ENCODE data around the gene APOL5.

DNA sequence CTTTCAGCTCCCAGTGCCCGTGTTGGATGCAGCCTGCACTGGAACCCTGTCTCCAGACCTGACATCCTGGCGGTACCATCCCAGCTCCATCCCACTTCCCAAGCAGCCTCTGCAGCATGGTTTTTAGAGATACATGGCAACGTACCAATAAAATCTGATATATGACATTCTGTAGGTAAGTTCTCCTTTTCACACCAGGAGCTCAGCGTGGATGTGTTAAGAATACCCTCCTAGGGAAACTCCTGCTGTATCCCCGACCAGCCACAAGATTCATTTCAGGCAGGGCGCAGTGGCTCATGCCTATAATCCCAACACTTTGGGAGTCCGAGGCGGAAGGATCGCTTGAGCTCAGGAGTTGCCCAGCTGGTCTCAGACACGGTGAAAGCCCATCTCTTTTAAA, 15.4 kb downstream of the APOL5 start:
- TF ChIP-seq, protein P1, sequence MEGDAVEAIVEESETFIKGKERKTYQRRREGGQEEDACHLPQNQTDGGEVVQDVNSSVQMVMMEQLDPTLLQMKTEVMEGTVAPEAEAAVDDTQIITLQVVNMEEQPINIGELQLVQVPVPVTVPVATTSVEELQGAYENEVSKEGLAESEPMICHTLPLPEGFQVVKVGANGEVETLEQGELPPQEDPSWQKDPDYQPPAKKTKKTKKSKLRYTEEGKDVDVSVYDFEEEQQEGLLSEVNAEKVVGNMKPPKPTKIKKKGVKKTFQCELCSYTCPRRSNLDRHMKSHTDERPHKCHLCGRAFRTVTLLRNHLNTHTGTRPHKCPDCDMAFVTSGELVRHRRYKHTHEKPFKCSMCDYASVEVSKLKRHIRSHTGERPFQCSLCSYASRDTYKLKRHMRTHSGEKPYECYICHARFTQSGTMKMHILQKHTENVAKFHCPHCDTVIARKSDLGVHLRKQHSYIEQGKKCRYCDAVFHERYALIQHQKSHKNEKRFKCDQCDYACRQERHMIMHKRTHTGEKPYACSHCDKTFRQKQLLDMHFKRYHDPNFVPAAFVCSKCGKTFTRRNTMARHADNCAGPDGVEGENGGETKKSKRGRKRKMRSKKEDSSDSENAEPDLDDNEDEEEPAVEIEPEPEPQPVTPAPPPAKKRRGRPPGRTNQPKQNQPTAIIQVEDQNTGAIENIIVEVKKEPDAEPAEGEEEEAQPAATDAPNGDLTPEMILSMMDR (IDR thresholded peaks at IDR 0.05; ENCODE audit: low read depth, low read length, missing input control): no peak
- TF ChIP-seq, protein P2, sequence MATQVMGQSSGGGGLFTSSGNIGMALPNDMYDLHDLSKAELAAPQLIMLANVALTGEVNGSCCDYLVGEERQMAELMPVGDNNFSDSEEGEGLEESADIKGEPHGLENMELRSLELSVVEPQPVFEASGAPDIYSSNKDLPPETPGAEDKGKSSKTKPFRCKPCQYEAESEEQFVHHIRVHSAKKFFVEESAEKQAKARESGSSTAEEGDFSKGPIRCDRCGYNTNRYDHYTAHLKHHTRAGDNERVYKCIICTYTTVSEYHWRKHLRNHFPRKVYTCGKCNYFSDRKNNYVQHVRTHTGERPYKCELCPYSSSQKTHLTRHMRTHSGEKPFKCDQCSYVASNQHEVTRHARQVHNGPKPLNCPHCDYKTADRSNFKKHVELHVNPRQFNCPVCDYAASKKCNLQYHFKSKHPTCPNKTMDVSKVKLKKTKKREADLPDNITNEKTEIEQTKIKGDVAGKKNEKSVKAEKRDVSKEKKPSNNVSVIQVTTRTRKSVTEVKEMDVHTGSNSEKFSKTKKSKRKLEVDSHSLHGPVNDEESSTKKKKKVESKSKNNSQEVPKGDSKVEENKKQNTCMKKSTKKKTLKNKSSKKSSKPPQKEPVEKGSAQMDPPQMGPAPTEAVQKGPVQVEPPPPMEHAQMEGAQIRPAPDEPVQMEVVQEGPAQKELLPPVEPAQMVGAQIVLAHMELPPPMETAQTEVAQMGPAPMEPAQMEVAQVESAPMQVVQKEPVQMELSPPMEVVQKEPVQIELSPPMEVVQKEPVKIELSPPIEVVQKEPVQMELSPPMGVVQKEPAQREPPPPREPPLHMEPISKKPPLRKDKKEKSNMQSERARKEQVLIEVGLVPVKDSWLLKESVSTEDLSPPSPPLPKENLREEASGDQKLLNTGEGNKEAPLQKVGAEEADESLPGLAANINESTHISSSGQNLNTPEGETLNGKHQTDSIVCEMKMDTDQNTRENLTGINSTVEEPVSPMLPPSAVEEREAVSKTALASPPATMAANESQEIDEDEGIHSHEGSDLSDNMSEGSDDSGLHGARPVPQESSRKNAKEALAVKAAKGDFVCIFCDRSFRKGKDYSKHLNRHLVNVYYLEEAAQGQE (IDR thresholded peaks at IDR 0.05): no peak
- no peak for TF ChIP-seq RXRA (IDR thresholded peaks at IDR 0.05)
- no peak for TF ChIP-seq GABPA (IDR thresholded peaks at IDR 0.05 in 1 of 2, conservative IDR thresholded peaks at IDR 0.05 in 1 of 2)
- TF ChIP-seq, protein P3, sequence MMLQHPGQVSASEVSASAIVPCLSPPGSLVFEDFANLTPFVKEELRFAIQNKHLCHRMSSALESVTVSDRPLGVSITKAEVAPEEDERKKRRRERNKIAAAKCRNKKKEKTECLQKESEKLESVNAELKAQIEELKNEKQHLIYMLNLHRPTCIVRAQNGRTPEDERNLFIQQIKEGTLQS (IDR thresholded peaks at IDR 0.05): no peak
- TF ChIP-seq JUND (IDR thresholded peaks at IDR 0.05): no peak
- TF ChIP-seq RAD21 (IDR thresholded peaks at IDR 0.05): no peak
- TF ChIP-seq, protein P4, sequence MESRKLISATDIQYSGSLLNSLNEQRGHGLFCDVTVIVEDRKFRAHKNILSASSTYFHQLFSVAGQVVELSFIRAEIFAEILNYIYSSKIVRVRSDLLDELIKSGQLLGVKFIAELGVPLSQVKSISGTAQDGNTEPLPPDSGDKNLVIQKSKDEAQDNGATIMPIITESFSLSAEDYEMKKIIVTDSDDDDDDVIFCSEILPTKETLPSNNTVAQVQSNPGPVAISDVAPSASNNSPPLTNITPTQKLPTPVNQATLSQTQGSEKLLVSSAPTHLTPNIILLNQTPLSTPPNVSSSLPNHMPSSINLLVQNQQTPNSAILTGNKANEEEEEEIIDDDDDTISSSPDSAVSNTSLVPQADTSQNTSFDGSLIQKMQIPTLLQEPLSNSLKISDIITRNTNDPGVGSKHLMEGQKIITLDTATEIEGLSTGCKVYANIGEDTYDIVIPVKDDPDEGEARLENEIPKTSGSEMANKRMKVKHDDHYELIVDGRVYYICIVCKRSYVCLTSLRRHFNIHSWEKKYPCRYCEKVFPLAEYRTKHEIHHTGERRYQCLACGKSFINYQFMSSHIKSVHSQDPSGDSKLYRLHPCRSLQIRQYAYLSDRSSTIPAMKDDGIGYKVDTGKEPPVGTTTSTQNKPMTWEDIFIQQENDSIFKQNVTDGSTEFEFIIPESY (IDR thresholded peaks at IDR 0.05): no peak
- no peak for TF ChIP-seq SP1 (IDR thresholded peaks at IDR 0.05)
- TF ChIP-seq, protein P5, sequence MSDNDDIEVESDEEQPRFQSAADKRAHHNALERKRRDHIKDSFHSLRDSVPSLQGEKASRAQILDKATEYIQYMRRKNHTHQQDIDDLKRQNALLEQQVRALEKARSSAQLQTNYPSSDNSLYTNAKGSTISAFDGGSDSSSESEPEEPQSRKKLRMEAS (IDR thresholded peaks at IDR 0.05): no peak
